Thyroid gland (tissue), 4 donors: ENCODE results near the gene NTNG1. TPM values are rescaled to one million over a fixed set of nuclear protein-coding genes. Genes with fewer than 3 reads are reported as not detected.

Experiments used
- DNase-seq, 2 donors: peaks; one replicate each; pipeline ENCODE4 v3.0.0-alpha.2; 2019
- H3K27ac ChIP-seq, 3 donors: fragments of 200-600 bp; sonication (generic); 1 replicate in 2 of 3; 2 replicates in 1 of 3; pipeline ENCODE4 v1.5.1; 2016 to 2019; ENCODE audit warnings: mild to moderate bottlenecking in 1 of 3, moderate library complexity in 1 of 3
- H3K27me3 ChIP-seq: fragments of 200-600 bp; sonication (generic); one replicate; pipeline ENCODE4 v1.5.1; 2019
- H3K36me3 ChIP-seq, 2 donors: fragments of 200-600 bp; sonication (generic); one replicate each; pipeline ENCODE4 v1.5.1; 2016 to 2019
- H3K4me1 ChIP-seq, 2 donors: fragments of 200-600 bp; sonication (generic); one replicate each; pipeline ENCODE4 v1.5.1; 2017 to 2019
- H3K4me3 ChIP-seq, 3 donors: fragments of 200-600 bp; sonication (generic); replicated peaks in 1 of 3; 1 replicate in 2 of 3; 2 replicates in 1 of 3; pipeline ENCODE4 v1.5.1; 2016; ENCODE audit warnings: mild to moderate bottlenecking in 1 of 3
- H3K9me3 ChIP-seq: fragments of 200-600 bp; sonication (generic); one replicate; pipeline ENCODE4 v1.5.1; 2017
- CTCF ChIP-seq, 6 experiments: fragments of 200-600 bp in 3 of 6; fragments of 450-650 bp in 3 of 6; sonication (generic) in 3 of 6; IDR thresholded peaks; one replicate each; pipeline ENCODE4 v1.5.1; 2016 to 2019; ENCODE audit warnings: antibody characterized with exemption in 6 of 6, mild to moderate bottlenecking in 2 of 6, inconsistent platforms in 1 of 6, moderate library complexity in 1 of 6
- POLR2A ChIP-seq, 2 donors: fragments of 450-650 bp; IDR thresholded peaks; one replicate each; pipeline ENCODE4 v1.6.1; 2017; ENCODE audit warnings: antibody characterized with exemption in 2 of 2, mild to moderate bottlenecking in 2 of 2, moderate library complexity in 1 of 2
- WGBS, 2 donors: methylation state at CpG; one replicate each; pipeline ENCODE4 v1.1.5; 2017; 5-methylcytosine and 5-hydroxymethylcytosine counted together
- intact Hi-C: fragments of 100-400 bp; cut with DNase I; formaldehyde crosslinking; loops from one replicate; pipeline ENCODE4 v1.15.1; 2023
- total RNA-seq, 4 donors: library from RNA; depleted of rRNA; stranded (reverse); fragments of >200 nt; gene quantifications; one replicate each; pipeline ENCODE4 v1.2.3, GENCODE V29; 2016

Gene NTNG1
- total RNA-seq, 4 donors from 2014 or later: 0.33 to 0.56 (median 0.54) TPM; not detected in 1

DNA sequence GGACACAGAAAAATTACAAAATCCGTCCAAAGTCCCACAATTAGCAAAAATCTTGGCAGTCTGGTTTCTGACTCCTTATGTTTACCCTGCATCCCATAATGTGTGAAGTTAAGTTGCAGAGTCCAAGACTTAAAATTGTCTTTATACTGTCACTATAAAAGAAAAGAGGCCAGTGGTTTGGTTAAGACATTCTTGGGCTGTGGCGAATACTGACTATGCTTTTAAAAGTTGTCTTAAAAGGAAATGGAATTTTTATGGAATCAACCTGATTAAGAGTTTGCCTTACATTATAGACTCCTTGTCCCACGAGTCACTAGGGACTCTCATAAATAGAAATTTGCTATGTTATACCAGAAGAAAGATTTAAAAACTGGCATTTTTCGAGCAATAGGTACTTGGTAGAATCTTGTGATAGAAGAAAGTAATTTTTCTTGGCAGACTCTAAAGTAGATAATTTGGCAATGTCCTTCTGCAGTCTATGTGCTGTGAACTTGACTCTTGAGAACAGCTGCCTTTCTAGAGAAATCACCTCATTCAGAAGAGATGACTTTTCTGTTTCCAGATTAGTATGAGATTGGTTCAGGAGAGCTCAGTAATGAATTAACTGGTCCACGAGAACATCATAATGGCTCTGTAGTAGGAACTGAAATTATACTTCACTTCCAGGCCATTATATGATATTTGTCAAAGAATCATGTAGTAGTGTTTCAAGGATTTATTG is 31.8 kb downstream of the NTNG1 start:
- DNase-seq: no peak
- H3K36me3 ChIP-seq: no peaks in the 10 kb centered on the region
- H3K27me3 ChIP-seq: no peaks in the 10 kb centered on the region
- intact Hi-C loops: no loop called here
- no peak overlapping the region for H3K4me3 ChIP-seq
- no peak overlapping the region for H3K27ac ChIP-seq
- H3K9me3 ChIP-seq: no peaks in the 10 kb centered on the region
- no peaks in the 10 kb centered on the region for H3K4me1 ChIP-seq
- TF ChIP-seq CTCF (IDR thresholded peaks at IDR 0.05): no peak
- no peak for TF ChIP-seq POLR2A (IDR thresholded peaks at IDR 0.05)
- 79 to 82% methylated on average over 5 of the region's 5 CpGs for WGBS, 2 donors

DNA sequence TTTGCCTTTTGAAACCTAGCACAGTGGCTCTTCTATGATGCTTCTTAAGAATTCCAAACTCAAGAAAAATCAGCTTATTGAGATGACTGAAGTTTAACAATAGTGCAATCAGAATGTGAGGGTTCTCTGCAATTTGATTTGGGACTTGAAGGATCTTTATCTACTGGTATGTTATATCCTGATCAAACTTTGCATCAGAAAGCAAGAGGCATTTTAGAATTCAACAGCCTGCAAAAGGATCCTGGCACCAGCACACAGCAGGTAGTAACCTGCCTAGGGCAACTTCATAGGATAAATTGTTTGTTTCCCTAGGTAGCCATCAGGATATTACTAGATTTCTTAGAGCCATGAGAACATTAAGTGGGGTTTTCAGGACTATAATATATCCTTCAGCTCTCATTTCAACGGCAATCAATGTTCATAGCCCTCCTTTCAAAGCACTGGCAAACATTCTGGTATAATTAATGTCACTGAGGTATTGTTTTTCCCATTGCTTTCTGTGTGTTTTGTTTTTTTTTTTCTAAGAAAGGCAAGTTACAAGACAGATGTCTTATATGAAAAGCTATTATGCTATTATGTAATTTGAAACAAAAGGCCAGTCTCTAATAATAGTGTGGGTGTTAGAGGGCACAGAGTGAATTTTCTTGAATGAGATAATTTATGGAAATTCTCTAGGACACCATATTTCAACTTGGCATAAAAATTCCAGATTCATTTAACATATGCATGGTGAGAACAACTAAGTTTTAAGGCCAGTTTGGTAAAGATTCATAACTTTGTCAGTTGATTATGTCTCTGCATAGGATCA is 34.5 kb downstream of the NTNG1 start:
- Histone ChIP-seq H3K9me3 (no peaks in the 10 kb centered on the region), H3K36me3 (no peaks in the 10 kb centered on the region), H3K27ac (no peak overlapping the region), H3K27me3 (no peaks in the 10 kb centered on the region), H3K4me3 (no peak overlapping the region), H3K4me1 (no peaks in the 10 kb centered on the region)
- no peak for TF ChIP-seq CTCF (IDR thresholded peaks at IDR 0.05)
- no peak for TF ChIP-seq POLR2A (IDR thresholded peaks at IDR 0.05)
- WGBS, 2 donors: 38 to 54% methylated on average over 1 of the region's 1 CpG
- intact Hi-C loops: no loop called here
- DNase-seq: no peak

GRCh38 chr1:107181253-107181969 is 40.6 kb downstream of the NTNG1 start:
- no peaks in the 10 kb centered on the region for H3K4me1 ChIP-seq
- H3K9me3 ChIP-seq: no peaks in the 10 kb centered on the region
- no peak for DNase-seq
- H3K27ac ChIP-seq: no peak overlapping the region
- no peak overlapping the region for H3K4me3 ChIP-seq
- TF ChIP-seq POLR2A (IDR thresholded peaks at IDR 0.05): no peak
- no peak for TF ChIP-seq CTCF (IDR thresholded peaks at IDR 0.05)
- H3K36me3 ChIP-seq: no peaks in the 10 kb centered on the region
- H3K27me3 ChIP-seq: no peaks in the 10 kb centered on the region
- 12% methylated on average over 5 of the region's 5 CpGs for WGBS, 2 donors
- intact Hi-C loops: no loop called here

GRCh38 chr1:107183011-107183410 is 42.2 kb downstream of the NTNG1 start:
- no peak for TF ChIP-seq CTCF (IDR thresholded peaks at IDR 0.05)
- no peak for TF ChIP-seq POLR2A (IDR thresholded peaks at IDR 0.05)
- intact Hi-C loops: no loop called here
- Histone ChIP-seq H3K4me1 (no peaks in the 10 kb centered on the region), H3K9me3 (no peaks in the 10 kb centered on the region), H3K4me3 (no peak overlapping the region), H3K27me3 (no peaks in the 10 kb centered on the region), H3K27ac (no peak overlapping the region), H3K36me3 (no peaks in the 10 kb centered on the region)
- DNase-seq: no peak
- WGBS, 2 donors: 66 to 69% methylated on average over 4 of the region's 4 CpGs
